HG02870 (cell line): ENCODE data around the gene PRDM2.

Source experiments
- ATAC-seq: cut with Tn5 transposase; IDR thresholded peaks from one replicate; pipeline ENCODE4 v1.9.1; 2021; ENCODE audit warnings: mild to moderate bottlenecking, moderate library complexity; ENCODE audit not compliant: unreplicated experiment

PRDM2 gene

GRCh38 chr1:13732971-13733667, 33.1 kb downstream of the PRDM2 start:
- ATAC-seq, result no peak

- ATAC-seq, result no peak
Observed at GRCh38 chr1:13733711-13734110, 33.7 kb downstream of the PRDM2 start.

GRCh38 chr1:13735168-13735930, 35.4 kb downstream of the PRDM2 start:
- no peak for ATAC-seq

GRCh38 chr1:13737398-13737797, 37.4 kb downstream of the PRDM2 start:
- ATAC-seq, result no peak

- no peak for ATAC-seq
Observed at GRCh38 chr1:13746342-13746741, 46.4 kb downstream of the PRDM2 start.

- peak; percentile 74 for ATAC-seq
Observed at GRCh38 chr1:13748610-13749505, 48.9 kb downstream of the PRDM2 start.

GRCh38 chr1:13749543-13750341, 49.8 kb downstream of the PRDM2 start:
- ATAC-seq, result peak; percentile 13

GRCh38 chr1:13751458-13751871, 51.5 kb downstream of the PRDM2 start:
- ATAC-seq, result no peak

- ATAC-seq, result no peak
Observed at GRCh38 chr1:13751985-13752384, 52.0 kb downstream of the PRDM2 start.

GRCh38 chr1:13752852-13753251, 52.9 kb downstream of the PRDM2 start:
- no peak for ATAC-seq

- peak; percentile 27 for ATAC-seq
Observed at GRCh38 chr1:13753636-13754402, 53.8 kb downstream of the PRDM2 start.

- no peak for ATAC-seq
Observed at GRCh38 chr1:13754510-13755103, 54.6 kb downstream of the PRDM2 start.

GRCh38 chr1:13756557-13757315, 56.7 kb downstream of the PRDM2 start:
- ATAC-seq, result no peak

GRCh38 chr1:13757693-13758092, 57.7 kb downstream of the PRDM2 start:
- no peak for ATAC-seq

- no peak for ATAC-seq
Observed at GRCh38 chr1:13759072-13759471, 59.1 kb downstream of the PRDM2 start.

- ATAC-seq, result no peak
Observed at GRCh38 chr1:13760340-13760739, 60.4 kb downstream of the PRDM2 start.

- ATAC-seq, result no peak
Observed at GRCh38 chr1:13760921-13761320, 60.9 kb downstream of the PRDM2 start.

GRCh38 chr1:13761883-13762282, 61.9 kb downstream of the PRDM2 start:
- no peak for ATAC-seq

- no peak for ATAC-seq
Observed at GRCh38 chr1:13762642-13763041, 62.7 kb downstream of the PRDM2 start.
